RCC 7860 (cell line): Measurements from ENCODE around the gene PXT1.
A peak's percentile ranks its signal among the peaks of the same experiment; 100 is the strongest.

Experiments used
- DNase-seq: peaks from one replicate; pipeline ENCODE4 v3.0.0-alpha.2; 2015; ENCODE audit warnings: low spot score
- FAIRE-seq: peaks from 2 replicates; lab custom pipeline; 2012; peaks lifted over from hg19 to GRCh38; lab: Jason Lieb, UNC

The PXT1 gene

DNA sequence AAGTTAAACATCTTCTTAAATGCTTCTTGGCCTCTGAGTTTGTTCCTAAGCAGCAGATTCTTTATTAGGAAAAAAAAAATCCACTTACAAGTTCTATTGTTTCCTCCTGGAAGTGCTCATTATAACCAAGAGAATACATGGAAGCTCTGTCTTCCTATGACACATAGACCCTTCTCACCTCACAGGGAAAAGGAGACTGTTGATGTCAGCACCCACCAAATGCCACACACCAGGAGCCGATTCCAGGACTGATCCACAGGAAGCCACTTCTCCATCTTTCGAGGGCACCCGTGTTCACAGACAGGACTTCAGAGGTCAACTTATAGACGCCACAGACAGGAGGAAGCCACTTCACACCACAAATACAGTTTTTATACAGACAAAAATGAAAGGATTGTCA, 92.6 kb downstream of the PXT1 start:
- FAIRE-seq = no peak
- DNase-seq = peak; percentile 29

DNA sequence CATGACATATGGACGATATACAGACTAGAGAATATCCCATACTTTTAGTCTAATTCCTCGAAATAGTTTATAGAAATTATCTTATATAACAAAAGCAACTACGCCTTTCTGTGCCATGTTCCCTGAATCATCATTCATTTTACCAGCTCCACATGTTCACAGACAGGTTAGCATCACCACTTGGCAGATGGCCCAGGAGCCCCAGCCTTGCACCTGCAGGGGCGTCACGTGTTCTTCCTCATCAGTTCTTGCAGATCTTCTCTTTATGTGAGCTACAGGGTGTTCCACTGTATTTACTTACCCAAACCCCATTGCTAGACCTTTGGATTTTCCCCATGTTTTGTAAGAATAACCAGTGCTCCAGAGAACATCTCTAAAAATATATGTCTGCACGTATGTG, 93.4 kb downstream of the PXT1 start:
- DNase-seq (no peak), FAIRE-seq (no peak)

DNA sequence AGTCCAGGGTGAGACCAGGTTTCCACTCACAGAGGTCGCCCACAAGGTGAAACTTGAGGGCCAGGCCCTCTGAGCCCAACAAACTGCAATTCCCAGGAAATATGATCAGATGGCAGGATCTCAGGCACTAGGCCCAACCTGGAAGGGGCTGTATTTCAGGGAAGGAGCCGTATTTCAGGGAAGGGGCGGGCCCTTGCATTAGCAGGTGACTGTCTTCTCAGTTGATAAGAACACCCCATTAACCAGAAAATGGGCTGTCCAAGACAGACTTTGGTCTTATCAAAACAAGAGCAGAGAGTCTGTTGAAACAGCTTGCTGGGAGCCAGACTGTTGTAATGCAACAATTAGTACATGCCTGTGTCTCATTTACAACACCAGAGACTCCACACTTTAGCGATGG, 95.0 kb downstream of the PXT1 start:
- FAIRE-seq (no peak), DNase-seq (no peak)

DNA sequence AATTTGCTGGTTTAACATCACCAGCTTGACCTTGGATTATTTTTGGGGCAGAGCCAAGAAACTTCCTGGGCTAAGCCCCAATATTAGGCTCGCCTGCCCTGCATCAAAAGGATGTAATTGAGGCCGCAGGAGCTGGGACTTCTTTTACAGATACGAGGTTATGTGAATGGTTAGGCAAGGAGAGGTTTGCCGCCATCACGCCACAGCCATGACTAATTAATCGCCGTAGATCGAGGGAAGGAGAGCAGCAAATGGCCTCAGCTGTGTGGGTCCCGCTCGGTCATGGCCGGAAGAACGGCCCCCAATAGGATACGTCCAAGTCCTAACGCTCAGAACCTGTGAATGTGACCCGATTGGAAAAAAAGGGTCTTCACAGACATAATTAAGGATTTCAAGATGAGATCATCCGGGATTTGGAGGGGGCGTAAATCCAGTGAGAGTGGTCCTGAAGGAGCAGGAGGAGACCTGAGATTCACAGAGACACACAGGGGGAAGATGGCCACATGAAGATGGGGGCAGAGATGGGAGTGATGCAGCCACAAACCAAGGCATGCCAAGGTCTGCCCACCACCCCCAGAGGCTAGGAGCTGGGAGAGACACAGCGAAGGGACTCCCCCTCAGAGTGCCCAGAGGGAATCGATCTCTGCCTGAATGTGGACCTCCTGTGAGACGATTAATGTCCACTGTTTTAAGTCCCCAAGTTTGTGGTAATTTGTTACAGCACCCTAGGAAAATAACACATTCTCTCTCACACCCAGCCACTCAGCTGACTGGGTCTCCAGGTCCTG, 96.0 kb downstream of the PXT1 start:
- no peak for FAIRE-seq
- no peak for DNase-seq

DNA sequence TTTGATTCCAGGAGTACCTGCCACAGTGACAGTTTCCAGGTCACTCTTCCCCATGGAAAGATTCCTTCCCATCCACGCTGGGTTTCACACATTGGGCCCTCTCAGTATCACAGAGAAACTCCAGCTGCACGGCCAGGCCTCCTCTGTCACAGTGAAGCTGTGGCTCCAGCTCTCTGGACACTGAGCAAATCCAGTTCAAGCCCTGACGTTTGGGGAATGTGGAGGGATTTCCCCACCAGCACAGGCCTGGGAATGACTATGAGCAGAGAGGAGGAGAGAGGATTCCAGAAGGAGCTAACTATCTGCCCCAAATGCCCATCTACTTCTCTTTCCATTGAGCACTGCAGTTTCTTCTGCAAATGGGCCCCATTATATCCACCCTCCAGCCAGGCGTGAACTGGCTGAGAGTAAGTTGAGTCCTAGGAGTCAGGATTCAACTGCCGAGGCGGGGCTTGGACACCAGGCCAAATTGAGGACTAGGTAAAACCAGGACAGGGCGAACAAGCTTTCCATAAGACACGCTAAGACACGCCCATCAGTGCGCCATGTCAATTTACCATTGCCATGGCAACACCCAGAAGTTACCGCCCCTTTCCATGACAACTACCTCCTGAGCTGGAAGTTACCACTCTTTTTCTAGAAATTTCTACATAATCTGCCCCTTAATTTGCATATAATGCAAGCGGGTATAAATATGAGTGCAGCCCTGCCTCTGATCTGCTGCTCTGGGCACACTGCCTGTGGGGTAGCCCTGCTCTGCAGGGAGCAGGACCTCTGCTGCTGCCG, 96.8 kb downstream of the PXT1 start:
- no peak for FAIRE-seq
- DNase-seq = no peak

DNA sequence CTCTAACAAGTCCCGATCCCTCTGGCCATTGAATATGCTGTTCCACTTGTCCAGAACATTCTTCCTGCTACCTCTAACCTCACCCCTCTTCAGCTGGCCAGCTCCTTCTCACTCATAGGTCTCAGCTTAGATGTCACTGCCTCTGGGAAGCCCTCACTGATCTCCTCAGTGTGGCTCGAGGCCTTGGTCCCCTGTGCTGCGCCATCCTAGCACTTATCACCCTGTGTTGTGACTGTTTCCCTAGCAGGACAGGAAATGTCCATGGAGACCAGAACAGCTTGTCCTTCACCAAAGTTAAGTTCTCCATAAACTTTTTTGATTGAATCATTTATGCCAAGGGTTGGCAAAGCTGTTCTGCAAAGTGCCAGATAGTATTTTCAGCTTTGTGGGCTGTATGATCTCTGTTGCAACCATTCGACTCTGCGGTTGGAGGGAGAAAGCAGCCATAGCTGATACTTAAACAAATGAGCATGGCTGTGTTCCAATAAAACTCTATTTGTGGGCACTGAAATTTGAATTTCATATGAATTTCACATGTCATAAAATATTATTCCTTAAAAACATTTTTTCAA, 99.5 kb downstream of the PXT1 start:
- DNase-seq (no peak), FAIRE-seq (no peak)

DNA sequence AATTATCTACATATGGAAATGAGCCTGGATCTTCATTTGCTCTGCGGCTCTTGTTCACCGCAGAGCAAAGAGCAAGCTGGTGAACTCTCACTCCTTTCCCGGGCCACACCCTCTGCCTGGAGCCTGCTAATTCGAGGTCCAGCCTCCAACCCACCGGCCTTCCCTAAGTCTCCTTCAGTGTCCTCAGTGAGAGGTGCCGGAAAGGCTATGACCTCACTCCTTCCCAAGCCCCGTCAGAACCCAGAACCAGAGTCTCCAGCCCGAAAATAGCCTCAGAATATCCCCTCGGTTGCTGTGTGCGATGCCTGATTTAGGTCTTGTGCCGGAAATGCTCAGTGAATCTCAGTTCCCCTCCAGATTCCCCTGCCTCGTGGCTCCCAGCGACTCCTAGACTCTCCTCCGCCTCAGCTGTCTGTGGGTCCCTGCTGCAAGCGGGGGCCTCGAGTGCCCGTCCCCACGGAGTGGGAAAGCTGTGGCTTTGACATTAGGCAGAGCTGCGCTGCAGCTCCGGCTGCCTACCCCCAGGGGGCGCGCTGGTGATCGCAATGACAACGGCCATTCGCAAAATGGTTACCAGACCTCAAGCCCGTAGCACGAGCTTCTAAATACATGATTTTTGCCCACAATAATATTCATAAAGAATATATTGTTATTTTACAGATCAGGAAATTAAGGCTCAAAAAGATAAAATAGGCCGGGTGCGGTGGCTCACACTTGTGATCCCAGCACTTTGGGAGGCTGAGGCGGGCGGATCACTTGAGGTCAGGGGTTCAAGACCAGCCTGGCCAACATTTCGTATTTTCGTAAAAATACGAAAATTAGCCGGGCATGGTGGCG, 101.8 kb downstream of the PXT1 start:
- DNase-seq (no peak), FAIRE-seq (no peak)
